ENCODE measurements around the gene GNAL.

Gene GNAL

DNA sequence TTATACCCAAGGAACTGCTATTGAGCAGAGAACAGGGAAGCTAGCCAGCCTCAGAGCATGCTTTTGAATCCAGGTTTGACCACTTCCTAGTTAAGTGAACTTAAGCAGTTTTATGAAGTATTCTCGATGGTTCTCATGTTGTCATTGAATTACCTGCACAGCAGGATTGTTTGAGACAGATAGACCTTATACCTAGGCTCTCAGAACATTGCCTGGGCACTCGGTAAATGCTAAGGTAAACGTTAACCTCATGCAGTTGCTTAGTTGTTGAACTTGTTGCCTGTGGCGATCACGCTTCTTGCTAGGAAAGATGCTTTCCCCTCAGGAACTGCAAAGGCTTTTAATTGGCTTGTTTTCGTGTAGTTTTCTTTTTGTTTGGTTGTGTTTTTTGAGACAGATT lies 128.2 kb downstream of the GNAL start:
- no peak for DNase-seq

DNA sequence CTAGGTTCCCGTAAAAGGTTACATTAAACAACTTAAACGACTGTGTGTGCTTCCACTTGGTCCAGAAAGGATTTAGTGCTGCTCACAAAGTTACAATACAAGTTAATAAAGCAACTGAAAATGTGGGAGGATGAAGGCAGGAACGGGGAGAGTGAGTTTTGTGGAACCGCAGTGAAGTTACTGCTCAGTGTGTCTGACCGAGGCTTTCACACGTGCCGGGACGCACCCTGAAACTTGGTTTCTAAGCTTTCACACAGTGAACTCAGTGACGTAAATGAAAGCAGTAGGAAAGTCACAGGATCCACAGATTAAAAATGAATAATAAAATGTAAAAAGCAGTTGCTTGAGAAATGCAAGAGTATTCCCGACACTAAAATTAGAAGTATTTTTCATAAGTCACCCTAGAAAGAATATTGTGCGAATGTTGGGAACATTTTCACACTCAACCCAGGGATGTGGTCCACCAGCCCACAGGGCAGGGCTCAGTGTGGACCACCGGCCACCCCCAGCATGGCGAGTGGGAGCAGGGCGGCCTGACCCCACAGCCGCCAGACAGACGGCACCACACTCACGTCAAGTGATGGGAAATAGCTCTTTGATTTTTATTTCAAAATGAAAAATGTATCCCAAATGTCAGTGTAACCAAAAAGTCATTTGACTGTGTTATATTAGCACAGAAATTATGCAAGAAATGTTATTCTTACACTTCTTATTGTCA lies 129.6 kb downstream of the GNAL start:
- DNase-seq: no peak

DNA sequence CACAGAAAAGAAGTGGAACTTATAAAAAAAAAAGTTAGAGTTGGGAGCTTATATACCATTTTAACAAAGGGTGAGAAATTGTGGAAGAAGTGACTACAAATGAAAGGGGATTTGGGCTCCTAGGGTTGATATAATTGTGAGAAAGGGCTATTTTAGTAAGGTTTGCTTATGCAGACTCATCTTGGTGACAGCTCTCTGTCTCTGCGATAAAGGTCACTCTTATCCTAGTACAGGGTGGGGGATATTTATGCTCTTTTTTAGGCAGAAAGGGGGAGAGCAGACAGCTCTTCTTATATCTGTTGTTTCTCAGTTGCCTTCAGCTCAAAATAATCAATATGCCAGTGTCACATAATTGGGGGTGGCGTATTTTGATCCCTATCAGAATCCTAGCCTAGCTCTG lies 130.9 kb downstream of the GNAL start:
- DNase-seq: no peak

DNA sequence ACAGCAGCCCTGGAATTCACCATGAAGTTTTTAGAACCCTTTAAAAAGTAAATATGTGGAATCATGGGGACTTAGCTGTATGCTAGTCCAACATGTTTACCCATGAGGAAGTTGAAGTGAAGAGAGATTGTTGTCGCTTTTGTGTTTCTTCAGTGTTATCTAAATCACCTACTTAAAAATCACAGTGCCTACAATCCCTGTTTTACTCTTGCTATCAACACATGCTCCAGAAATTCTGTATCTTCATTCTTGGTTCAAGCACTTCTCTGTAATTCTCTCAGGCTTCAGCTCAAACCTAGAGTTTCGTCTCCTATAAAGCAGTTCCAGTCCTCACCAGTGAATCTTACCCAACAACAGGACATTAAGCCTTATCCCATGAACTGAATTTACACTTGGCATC lies 131.6 kb downstream of the GNAL start:
- no peak for DNase-seq

DNA sequence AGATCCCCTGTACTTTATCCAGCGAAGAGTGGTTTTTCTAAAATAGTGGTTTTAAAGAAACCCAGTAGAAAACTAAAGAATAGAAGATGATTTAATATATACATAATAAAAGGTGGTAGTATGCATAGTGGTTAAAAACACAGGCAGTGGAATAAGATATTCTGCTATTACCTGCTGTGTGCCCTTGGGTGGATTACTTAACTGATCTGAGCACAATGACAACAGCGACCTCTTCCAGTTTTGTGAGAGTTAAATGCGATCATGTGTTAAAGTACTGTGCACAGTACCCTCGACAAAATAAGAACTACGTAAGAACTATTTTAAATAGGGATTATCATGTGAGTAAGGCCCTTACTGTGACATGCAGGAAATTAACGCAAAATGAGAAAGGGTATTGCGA lies 132.1 kb downstream of the GNAL start:
- no peak for DNase-seq

DNA sequence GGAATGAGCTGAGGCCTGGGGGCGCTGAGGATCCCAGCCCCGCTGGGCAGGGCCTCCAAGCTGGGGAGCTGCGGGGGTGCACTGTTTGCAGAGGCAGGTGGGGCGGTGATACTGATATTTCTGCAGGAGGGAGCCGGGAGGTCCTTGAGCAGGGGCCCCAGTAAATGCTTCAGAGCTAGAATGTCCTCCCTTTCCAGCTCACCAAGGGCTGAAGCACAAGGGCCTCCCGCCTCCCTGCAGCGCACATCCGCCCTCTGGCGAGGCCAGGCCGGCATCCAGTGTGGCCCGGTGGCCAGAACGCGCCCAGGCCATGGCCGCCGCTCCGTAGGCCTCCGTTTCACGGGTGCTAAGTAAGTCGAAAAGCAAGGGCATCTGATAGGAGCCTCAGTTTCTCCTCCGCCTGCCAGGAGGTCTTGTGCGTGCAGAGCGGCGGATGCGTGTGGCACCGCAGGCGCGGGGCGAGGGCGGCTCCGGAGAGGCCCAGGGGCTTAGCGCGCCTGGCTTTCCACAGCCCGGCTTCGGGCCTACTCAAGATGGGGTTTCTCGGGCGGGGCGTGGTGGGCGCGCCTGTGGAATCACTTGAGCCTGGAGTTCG lies 132.7 kb downstream of the GNAL start:
- DNase-seq: no peak

DNA sequence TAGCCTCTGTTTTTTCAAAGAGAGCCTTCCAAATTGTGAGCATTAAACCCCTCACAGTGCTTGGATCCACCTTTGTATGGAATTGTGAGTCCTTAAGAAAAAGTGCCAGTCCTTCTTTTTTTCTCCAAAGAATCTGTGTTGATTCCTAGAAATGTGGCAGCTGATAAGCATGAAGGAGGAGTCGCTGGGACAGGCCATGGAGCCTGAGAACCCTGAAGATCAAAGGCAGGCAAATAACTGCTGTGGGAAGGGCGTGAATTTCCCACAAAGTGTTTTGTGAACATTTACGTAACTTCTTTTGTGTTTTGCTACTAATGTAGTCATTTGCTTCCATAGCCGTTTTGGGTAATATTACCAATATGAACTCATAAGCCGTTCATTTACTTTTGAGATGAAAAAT lies 134.5 kb downstream of the GNAL start:
- no peak for DNase-seq

DNA sequence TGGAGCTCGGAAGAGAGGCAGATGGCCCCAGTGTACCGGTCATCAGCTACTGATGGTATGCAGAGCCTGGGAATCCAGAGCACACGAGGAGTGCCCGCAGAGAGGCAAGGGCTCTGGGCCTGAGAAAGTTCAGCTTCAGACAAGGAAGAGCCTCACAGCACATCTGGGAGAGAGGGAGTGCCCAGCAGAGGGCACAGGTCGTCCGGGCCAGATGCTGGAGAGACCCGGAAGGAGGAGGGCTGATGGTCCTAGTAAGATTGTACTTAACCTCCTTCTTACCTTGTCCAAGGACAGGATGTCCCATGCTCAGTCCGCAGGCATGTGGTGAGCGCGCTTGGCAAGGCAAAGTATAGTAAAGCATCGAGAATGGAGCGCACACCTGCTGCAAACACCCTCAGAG lies 137.8 kb downstream of the GNAL start:
- no peak for DNase-seq

DNA sequence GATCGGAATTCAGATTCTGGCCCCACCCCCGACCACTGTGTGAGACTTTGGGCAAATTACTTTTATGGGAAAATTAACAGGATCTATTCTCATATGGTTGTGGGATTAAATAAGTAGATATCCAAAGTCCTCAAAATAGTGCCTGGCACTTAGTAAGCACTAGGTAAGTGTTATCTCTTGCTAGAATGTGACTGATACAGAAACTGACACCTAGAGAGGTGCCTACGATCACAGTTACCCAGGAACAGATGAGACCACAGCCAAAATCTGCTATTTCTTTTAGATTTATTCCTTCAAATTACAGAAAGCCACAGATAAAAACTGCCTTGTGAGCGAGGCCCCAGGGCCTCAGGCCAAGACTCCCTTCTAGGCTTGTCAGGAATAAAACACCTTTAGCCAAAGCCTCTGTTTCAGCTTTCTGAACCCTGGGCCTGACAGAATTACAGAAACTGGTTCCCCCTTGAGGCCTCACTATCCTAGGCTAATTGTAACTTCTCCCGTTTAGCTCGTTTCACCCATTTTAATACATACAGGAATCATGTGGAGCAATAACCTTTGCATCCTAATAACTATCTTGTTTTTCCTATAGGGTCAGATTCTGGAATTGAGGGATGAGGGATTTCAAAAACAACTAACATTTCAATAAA lies 139.8 kb downstream of the GNAL start:
- DNase-seq: no peak

DNA sequence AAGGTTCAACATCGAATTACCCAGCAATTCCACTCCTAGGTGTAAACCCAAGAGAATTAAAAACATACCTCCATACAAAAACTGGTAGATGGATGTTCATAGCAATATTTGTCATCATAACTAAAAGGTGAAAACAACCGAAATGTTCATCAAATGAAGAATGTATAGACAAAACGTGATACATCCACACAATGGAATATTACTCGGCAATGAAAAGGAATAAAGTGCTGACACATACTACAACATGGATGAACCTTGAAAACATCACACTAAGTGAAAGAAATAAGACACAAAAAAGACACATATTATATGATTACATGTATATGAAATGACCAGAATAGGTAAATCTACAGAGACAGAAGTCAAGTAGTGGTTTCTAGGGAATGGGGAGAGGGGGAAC lies 141.5 kb downstream of the GNAL start:
- no peak for DNase-seq

DNA sequence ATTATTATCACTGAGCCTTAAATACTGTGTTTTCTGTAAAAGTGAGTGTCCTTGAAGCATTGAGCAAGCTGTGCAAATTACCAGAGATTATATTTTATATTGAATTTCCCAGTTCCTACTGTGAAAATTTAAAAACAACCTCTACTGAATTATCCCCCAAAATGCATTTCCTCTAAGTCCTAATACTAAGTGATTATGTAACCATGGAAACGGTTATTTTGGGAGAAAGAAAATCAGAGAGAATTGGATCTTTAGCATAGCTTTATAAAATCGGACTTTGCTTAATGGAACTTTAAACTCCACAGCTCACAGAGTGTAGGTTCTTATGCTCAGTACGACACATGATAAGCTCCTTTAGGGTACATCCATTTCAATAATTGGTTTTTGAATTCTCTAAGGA lies 142.9 kb downstream of the GNAL start:
- DNase-seq: no peak

DNA sequence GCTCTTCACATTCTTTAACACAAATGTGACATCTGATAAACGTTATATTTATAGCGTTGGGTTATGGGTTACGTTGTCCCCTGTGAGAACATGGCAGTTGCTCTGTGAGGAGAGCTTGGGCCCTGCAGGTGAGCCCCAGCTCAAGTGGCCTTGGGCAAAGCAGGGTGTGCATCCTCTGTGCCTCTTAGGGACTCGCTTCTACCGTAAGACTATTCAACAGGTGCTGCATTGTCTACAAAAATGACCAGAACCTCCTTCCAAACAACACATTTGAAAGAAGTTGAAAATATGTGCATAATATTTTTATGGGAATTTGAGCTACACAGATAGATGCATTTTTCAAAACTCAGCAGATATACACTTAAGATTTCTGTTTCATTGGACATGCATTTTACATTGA lies 145.7 kb downstream of the GNAL start:
- no peak for DNase-seq

DNA sequence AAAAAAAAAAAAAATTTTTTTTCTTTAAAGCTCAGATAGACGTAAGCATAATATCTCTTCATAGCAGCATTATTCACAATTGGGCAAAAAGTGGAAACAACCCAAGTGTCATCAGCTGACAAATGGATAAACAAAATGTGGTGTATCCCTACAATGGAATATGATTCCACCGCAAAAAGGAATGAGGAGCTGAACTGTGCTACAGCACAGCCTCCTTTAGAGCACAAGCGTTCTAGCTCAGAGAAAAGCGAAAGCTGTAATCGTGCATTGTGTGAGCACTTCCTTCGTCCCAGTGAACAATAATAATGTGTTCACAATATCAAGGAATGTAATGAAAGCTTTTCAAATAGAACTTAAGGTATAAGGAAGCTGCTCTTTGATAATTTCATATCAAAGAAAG lies 150.5 kb downstream of the GNAL start:
- DNase-seq: no peak

DNA sequence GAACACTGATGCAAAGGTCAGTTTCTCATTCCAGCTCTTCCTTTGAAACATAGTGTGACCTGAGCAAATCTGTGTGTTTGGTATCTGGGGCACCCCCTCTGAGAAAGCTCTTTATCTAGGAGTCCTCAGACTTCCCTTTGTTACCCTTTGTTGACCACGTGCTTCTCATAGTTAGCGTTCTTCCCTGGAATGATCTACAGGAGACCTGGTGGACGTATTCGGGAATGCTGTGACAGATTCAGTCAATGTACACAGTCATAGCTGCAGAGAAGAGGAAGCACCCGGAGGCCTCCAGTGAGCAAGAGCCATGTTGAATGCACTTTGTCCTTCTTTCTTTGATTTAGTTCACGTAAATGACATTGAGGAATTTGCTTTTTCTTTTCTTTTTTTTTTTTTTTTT lies 151.4 kb downstream of the GNAL start:
- no peak for DNase-seq

DNA sequence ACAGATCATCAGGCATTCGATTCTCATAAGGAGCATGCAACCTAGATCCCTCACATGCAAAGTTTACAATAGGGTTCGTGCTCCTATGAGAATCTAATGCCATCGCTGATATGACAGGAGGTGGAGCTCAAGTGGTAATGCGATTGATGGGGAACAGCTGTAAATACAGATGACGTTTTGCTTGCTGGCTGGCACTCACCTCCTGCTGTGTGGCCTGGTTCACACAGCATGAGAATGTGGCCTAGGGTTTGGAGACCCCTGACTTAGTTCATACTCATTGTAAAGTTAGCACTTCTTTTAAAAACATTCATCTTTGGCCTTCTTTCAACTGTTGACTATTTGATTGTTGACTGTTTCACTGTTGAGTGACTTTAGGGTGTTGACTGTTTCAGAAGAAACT lies 153.5 kb downstream of the GNAL start:
- DNase-seq: no peak

DNA sequence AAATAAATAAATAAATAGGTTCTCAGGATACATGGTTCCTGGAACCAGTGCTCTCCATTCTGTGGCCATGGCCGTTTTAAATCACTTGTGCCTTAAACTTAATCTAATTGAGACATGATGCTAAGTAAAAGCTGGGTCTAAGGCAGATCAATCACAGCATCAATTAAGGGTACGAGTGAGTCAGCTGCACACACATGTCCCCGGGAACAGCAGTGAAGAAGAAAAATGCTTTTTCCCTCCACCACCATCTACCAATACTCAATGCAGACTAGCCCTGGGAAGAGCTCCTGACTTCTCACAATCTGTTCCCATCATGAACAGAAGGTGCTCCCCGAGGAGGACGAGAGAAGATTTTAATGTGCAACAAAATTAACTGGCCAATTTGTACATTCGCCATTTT lies 155.4 kb downstream of the GNAL start:
- no peak for DNase-seq

DNA sequence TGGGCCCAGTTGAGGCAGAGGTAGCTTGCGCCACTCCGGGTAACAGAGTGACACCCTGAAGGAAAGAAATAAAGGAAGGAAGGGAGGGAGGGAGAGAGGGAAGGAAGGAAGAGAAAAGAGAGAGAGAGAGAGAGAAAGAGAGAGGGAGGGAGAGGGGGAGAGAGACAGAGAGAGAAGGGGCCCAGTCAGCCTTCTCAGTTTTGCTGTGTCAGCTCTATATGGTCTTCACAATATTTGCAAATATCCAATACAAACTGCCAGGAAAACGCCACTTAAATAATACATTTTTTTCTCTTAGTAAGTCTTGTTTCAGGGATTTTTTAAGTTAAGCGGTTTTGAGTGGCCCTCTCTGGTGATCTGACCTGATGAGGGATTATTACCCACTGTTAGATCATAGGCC lies 156.6 kb downstream of the GNAL start:
- DNase-seq: no peak

DNA sequence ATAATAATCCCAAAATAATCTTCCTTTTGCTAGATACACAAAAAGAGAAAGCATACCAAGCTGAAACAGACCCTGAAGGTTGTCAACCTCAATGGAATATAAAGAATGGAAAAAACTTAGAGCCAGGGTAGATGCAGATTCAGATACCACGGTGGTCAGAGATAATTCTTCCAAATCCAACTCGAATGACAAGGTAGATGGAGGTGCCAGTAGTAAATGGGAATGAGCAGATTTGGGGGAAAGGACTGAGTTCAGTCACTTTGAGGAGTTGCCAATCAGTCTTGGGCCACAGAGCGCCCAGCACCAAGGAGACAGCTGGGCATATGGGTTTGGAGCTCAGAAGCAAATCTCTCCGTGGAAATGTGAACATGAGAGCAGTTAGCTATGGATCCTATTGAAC lies 158.7 kb downstream of the GNAL start:
- DNase-seq: no peak

DNA sequence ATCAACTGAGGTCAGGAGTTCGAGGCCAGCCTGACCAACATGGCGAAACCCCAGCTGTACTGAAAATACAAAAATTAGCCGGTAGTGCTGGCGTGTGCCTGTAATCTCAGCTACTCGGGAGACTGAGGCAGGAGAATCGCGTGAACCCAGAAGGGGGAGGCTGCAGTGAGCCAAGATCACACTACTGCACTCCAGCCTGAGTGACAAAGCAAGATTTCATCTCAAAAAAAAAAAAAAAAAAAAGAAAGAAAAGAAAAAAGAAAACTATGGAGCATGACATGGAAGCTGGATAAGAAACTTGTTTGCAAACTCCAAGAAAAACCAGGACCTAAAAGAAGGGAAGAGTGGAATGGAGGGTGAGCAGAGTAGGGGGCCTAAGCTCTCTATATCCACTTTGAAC lies 160.2 kb downstream of the GNAL start:
- no peak for DNase-seq

DNA sequence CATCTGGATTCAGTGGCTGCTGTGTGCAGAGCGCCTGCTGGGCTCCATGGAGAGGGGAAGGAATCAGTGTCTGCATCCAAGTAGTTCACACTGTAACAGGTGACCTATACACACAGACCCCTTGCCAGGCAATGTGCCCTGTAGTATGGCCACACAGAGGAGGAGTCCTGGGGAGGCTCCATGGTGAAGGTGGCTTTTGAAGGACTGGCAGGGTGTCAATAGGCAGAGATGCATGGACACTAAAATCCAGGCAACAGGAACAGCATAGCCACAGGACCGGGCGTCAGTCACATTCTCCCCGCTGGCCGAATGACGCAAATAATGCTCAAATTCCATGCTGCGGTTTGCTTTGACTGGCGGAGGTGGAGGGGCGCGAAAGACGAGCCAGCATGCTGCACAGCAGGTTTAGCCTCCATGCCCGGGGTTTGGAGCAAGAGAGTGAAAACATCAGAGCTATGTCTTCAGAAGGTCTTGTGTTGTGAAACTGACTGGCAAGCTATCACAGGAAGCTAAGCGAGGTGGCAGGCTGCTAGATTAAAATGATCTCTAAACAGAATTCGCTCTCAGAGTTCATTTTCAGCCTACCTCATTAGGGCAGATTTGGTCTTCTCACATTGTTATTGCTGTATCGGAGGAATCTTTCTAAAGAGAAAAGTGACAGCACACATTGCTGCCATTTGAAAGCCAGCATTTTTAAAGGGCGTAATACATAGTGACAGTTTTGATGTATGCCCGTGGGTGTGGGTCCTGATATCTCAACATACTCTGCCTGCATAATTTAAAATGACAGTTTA lies 161.0 kb downstream of the GNAL start:
- DNase-seq: peak; percentile 57 to 62

DNA sequence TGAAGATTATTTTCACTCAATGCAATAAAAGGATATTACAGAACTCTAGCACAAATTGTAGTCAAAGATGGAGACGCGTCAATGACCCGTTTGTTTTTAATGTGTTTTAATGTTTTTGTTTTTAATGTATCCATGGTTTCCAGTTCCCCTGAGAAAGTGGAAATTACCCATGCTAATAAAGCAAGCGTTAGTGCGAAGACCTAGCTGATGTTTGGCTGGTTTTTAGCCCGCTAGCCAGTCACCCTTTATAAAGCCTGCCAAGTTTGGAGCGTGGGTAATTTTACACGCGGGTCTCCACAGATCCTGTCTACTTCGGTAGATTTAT lies 161.7 kb downstream of the GNAL start:
- no peak for DNase-seq

DNA sequence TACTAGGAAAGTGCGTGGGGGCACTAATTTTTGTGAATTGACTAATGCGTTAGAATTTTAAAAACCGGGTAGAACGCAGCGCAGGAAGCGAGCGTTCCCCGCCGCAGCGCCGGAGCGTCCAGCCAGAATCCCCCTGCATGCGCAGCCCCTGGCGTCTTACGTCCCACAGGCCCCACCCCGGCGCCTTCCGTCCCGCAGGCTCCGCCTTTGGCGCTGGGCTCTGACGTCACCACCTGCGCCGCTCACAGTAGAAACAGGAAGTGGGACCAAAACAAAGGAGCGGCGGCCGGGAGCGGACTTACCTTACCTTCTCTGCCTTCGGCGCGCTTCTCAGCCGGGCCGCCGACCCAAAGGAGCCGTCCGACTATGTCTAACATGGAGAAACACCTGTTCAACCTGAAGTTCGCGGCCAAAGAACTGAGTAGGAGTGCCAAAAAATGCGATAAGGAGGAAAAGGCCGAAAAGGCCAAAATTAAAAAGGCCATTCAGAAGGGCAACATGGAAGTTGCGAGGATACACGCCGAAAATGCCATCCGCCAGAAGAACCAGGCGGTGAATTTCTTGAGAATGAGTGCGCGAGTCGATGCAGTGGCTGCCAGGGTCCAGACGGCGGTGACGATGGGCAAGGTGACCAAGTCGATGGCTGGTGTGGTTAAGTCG lies 162.2 kb downstream of the GNAL start, which contains the start of gene CHMP1B:
Gene CHMP1B, plus strand, starts transcription at position 268 of the 660 bp plus-strand sequence. Its CDS starts 99 bp downstream, at position 367.
- peak; percentile 97 to 98 for DNase-seq

DNA sequence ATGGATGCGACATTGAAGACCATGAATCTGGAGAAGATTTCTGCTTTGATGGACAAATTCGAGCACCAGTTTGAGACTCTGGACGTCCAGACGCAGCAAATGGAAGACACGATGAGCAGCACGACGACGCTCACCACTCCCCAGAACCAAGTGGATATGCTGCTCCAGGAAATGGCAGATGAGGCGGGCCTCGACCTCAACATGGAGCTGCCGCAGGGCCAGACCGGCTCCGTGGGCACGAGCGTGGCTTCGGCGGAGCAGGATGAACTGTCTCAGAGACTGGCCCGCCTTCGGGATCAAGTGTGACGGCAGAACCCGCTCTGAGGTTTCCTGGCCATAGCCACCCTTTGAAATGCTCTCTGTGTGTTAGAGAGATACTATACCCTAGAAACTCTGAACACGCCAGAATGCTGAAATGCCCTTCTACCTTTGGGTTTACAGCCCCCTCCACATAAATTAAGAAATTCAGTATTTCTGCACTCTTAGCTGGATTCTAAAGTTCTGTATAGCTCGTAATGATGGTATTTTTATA lies 162.8 kb downstream of the GNAL start:
- peak; percentile 44 to 51 for DNase-seq

All from stimulated activated CD4-positive, alpha-beta T cell treated with anti-CD3 and anti-CD28 coated beads, Interleukin-2, amount 100 ng/mL, for 24 hours (primary cell).